Stimulated activated CD4-positive, alpha-beta T cell treated with anti-CD3 and anti-CD28 coated beads, Interleukin-4, amount 100 ng/mL, for 4 hours (primary cell): Measurements from ENCODE around the gene LRFN3.
"Not testable (repeated sequence)": the region's sequence is repeated elsewhere in the genome, so short reads cannot be mapped to it uniquely, and the experiment has no call there.

Experiments used
- DNase-seq, 2 experiments: peaks; one replicate each; pipeline ENCODE4 v3.0.0-alpha.2; 2020

The LRFN3 gene, protein sequence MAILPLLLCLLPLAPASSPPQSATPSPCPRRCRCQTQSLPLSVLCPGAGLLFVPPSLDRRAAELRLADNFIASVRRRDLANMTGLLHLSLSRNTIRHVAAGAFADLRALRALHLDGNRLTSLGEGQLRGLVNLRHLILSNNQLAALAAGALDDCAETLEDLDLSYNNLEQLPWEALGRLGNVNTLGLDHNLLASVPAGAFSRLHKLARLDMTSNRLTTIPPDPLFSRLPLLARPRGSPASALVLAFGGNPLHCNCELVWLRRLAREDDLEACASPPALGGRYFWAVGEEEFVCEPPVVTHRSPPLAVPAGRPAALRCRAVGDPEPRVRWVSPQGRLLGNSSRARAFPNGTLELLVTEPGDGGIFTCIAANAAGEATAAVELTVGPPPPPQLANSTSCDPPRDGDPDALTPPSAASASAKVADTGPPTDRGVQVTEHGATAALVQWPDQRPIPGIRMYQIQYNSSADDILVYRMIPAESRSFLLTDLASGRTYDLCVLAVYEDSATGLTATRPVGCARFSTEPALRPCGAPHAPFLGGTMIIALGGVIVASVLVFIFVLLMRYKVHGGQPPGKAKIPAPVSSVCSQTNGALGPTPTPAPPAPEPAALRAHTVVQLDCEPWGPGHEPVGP

DNA sequence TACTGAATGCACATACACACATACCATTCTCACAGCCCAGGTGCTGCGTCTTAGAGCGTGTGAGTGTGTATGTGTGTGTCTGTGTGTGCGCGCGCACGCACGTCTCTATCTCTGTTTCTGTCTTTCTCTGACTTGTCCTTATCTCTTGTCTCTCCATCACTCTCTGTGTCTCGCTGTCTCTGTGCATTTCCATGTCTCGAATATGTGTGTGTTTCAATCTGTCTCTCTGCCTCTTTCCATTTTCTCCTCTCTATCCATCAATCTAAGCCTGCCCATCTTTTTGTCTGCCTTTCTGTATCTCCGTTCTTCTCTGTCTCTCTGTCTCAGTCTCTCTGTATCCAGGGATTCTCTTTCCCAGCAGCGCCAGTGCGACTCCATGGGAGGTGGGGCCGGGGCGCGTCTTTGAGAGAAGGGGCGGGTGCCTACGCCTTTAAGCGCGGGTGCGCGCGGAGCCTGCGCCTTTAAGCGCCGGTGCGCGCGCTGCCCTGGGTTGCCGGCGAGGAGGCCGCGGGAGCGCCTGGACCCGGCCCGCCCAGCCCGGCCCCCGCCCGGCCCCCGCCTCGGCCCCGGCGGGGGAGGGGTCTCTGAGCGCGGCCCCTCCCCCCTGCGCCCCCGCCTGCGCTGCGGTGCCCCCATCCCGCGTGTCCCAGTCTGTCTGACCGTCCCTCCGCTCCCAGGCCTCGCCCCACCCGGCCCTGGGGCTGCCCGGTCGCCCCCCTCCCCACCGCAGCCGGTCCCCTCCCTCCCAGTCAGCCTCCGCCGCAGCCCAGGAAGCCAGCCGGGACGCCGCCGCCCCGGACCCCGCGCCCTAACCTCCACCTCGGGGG is at the start of gene LRFN3:
LRFN3 (plus strand) TSS at position 464 of the 827 bp plus-strand sequence. CDS start 3,052 bp downstream, outside the sequence.
- DNase-seq: peak; percentile 58 to 65

GRCh38 chr19:35887197-35887596 is 49.0 kb upstream of the LRFN3 start:
- no peak for DNase-seq

DNA sequence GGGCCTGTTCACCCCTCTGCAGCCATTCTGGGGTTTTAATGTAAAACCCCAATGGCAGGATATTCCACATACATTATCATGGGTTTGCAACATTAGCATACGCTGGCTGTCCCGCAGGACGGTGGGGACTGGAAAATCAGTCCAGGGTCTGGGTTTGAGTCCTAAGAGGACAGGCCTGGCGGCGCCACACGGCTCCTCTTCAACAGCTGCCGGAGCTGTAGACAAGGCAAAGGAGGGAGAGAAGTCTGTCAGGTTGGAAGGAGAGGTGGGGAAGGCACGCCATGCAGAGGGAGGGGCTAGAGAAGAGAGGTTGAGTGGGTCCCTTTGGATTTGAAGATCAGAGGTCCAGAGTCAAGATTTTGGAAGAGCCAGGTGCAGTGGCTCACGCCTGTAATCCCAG is 47.8 kb upstream of the LRFN3 start:
- no peak for DNase-seq

- DNase-seq: no peak
These were observed 46.6 kb upstream of the LRFN3 start for GRCh38 chr19:35889370-35890112.

GRCh38 chr19:35890113-35890650 is 46.0 kb upstream of the LRFN3 start:
- DNase-seq: no peak

DNA sequence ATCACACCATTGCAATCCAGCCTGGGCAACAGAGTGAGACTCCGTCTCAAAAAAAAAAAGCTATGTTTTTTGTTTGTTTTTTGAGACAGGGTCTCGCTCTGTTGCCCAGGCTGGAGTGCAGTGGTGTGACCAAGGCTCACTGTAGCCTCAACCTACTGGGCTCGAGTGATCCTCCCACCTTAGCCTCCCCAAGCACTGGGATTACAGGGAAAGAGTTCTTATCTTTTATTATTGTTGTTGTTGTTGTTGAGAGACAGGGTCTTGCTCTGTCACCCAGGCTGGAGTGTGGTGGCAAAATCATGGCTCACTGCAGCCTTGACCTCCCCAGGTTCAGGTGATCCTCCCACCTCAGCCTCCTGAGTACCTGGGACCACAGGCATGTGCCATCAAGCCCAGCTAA is 44.4 kb upstream of the LRFN3 start:
- not testable (repeated sequence) for DNase-seq

DNA sequence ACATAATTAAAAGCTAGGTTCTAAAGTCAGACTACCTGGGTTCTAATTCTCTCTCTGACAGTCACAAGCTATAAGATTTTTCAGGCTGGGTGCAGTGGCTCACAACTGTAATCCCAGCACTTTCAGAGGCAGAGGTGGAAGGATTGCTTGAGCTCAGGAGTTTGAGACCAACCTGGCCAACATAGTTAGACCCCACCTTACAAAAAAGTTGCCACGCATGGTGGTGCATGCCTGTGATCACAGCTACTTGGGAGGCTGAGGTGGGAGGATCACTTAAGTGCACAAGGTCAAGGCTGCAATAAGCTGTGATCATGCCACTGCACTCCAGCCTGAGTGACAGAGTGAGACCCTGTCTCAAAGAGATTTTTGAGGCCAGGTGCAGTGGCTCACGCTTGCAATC is 41.8 kb upstream of the LRFN3 start:
- no peak for DNase-seq

- no peak for DNase-seq
These were observed 40.1 kb upstream of the LRFN3 start for GRCh38 chr19:35895911-35896642.

- no peak for DNase-seq
These were observed 39.5 kb upstream of the LRFN3 start for GRCh38 chr19:35896643-35897040.

GRCh38 chr19:35897706-35898451 is 38.3 kb upstream of the LRFN3 start:
- DNase-seq: no peak

DNA sequence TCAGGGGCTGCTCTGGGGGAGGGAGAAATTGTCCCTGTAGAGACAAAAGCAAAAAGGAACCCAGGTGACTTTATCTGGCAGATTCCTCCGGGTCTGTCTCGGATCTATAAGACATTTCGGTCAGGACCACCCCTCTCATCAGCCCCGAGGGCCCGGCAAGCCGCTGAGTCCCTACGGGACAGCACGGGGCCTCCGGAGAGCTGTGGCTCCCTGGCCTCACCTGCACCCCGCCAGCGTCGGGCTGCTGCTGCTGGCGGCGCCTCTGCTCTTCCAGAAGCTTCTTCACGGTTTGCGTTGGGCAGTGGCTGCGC is 37.7 kb upstream of the LRFN3 start:
- no peak for DNase-seq

DNA sequence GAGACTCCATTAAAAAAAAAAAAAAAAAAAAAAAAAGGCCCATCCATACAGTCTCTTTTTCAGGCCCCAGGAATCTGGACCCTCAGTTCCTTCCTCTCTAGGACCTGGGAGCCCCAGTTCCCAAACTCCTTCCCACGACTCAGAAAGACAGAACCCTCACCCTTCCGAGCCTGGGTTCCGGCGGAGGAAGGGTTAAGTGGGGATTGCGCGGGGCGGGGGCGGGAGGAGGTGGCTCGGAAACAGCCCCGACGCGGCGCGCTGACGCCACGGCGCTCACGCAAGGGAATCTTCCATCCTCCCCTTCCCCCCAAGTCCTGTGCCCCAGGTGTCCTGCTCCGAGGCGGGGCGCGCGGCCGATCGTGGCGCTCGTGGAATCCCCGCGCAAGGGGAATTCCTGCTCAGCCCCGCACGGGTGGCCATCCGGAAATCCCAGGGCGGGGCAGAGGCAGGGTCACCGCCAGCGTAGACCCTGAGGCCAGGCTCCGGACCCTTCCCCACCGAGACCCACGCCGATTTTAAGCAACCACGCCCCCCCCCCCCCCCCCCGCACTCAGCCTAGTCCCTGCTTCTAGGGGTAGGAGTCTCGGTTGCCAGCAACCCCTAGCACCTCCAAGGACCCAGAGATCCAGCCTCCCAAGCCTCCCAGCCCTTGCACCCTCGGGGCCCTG is 36.5 kb upstream of the LRFN3 start:
- peak; percentile 88 to 90 for DNase-seq

DNA sequence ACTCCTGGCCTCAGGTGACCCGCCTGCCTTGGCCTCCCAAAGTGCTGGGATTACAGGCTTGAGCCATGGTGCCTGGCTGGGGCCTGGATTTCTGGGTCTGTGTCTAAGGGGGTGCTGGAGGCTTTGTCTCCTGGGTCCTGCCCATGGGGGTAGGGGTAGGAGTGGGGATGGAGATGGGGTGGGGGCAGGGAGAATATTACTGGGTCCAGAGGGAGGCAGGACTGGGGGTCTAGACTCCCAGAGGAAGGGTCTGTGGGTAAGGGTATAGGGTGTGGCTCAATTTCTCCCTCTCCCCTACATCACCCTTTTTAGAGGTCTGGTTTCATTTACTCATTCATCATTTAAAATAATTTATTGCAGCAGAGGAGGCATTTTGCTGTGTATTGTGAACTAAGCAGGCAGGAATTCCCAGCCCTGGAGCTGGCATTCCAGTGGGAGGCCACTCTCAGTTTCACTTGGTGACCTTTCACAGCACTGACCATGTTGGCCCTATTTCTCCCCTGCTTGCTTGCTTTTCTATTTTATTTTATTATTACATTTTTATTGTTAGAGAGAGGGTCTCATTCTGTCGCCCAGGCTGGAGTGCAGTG is 35.0 kb upstream of the LRFN3 start:
- DNase-seq: no peak

DNA sequence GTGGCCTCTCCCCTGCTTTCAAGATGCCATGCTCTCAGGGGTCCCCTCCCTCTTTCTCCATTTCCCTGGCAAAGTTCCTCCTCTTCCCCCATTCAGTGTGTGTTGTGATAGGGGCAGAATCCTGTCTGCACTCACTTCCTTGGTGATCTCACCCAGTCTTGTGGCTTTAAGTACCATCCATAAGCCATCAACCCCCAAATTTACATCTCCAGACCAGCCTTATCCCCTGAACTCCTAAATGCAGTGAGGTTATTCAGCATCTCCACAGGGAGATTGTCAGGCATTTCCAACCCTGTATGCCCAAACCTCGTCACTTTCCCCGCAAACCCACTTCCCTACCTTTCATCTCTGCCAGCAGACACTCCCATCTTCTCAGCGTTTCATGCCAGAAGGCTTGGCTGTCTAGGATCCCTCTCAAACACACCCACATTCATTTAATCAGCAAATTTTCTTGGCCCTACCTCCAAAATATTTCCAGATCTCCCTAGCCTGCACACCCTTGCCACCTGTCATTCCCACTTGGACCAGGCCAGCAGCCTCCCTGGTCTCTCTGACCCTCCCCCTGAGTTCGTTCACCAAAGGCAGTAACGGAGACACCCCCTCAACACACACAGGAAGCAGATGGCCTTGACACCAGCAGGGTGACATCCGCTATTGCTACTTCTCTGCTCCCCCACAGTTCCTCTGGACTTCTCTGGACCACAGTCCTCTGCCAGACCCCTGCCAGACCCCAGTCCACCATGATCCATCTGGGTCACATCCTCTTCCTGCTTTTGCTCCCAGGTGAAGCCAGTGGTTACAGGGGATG is 34.1 kb upstream of the LRFN3 start, which contains the start of gene HCST:
HCST (plus strand) TSS at position 676 of the 808 bp plus-strand sequence; CDS start at position 741, 65 bp downstream.
- peak in 1 of 2 experiments; percentile 32 for DNase-seq

- DNase-seq: no peak
These were observed 33.2 kb upstream of the LRFN3 start for GRCh38 chr19:35902870-35903475.

GRCh38 chr19:35903550-35904179 is 32.5 kb upstream of the LRFN3 start:
- DNase-seq: peak; percentile 85 to 96

DNA sequence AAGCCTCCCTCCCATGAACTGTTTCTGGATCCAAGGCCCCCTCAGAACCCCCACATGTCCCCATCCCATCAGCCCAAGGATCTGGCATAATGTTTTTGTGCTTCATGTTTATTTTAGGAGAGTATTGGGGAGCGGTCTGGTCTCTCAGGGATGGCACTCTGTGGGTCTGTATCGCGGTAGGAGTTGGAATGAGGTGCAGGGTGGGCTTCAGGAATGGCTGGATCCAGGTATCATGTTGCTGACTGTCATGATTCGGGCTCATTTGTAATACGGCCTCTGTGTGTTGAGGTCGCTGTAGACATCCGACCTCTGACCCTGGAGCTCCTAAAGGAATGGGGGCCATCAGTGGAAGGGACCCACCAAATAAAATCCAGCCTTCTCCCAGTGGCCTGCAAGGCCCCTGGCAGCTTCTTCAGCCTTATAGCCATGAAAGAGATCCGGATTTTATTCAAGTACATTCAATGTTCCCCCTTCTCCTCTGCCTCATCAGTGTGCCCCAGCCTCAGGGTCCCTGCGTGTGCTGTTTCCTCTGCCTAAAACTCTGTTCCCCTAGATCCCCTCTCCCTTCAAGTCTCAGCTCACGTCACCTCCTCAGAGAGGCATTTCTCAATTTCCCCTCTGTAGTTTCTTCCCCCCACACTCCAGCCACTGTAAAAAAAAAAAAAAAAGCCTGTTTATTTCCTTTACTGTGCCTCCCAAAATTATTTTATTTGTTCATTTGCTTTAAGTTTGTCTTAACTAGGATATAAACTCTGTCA is 31.7 kb upstream of the LRFN3 start:
- no peak for DNase-seq
